Activated CD4-positive, alpha-beta T cell treated with anti-CD3 and anti-CD28 coated beads, Interleukin-2, amount 10 ng/mL, durations not matched to agents 7 days and 5 days (primary cell): ENCODE results near the gene LRRN4. TPM values are rescaled to one million over a fixed set of nuclear protein-coding genes. Genes with fewer than 3 reads are reported as not detected.
"Not testable (repeated sequence)": the region's sequence is repeated elsewhere in the genome, so short reads cannot be mapped to it uniquely, and the experiment has no call there.

Source experiments
- CTCF ChIA-PET: fragments of 350-600 bp; sonication (Branson Sonifier 250); formaldehyde crosslinking; loops from one replicate; lab custom pipeline; 2021; ENCODE audit warnings: antibody characterized with exemption; lab: Charles Lee
- POLR2A ChIA-PET: fragments of 350-600 bp; sonication (Branson Sonifier 250); formaldehyde crosslinking; loops from one replicate; lab custom pipeline; 2021; ENCODE audit warnings: antibody characterized with exemption; lab: Charles Lee
- DNase-seq: peaks from one replicate; pipeline ENCODE4 v3.0.0-alpha.2; 2020
- H3K27ac Mint-ChIP-seq: one replicate; pipeline ENCODE4 v1.8.0; 2021; ENCODE audit warnings: mild to moderate bottlenecking, moderate library complexity, mixed read lengths
- H3K27me3 Mint-ChIP-seq: one replicate; pipeline ENCODE4 v1.8.0; 2021; ENCODE audit warnings: mixed read lengths
- H3K36me3 Mint-ChIP-seq: one replicate; pipeline ENCODE4 v1.8.0; 2021; ENCODE audit warnings: low read depth, mixed read lengths
- H3K4me1 Mint-ChIP-seq: one replicate; pipeline ENCODE4 v1.8.0; 2021; ENCODE audit warnings: mixed read lengths
- H3K4me3 Mint-ChIP-seq: one replicate; pipeline ENCODE4 v1.8.0; 2021; ENCODE audit warnings: mild to moderate bottlenecking, moderate library complexity, mixed read lengths
- H3K9me3 Mint-ChIP-seq: one replicate; pipeline ENCODE4 v1.8.0; 2021; ENCODE audit warnings: mixed read lengths
- total RNA-seq, 2 experiments: library from RNA; stranded (reverse); gene quantifications; one replicate each; pipeline ENCODE4 v1.2.3, GENCODE V29; 2021

Gene LRRN4
- total RNA-seq, 2 experiments from 2014 or later = not detected

- Mint-ChIP-seq H3K9me3 (no peaks in the 10 kb centered on the region), H3K27ac (no peak overlapping the region), H3K36me3 (no peaks in the 10 kb centered on the region), H3K4me1 (peaks cover 8% of the 10 kb centered on the region), H3K4me3 (no peak overlapping the region), H3K27me3 (peaks cover 37% of the 10 kb centered on the region)
- ChIA-PET POLR2A (no interaction called here), CTCF (interaction anchor here (1.3 kb wide), 2 partner anchors 12 to 527 kb away, joined by 3 read pairs; no protein-coding TSS in a partner anchor)
- no peak for DNase-seq
Measured at GRCh38 chr20:6055981-6056569, 2.2 kb upstream of the LRRN4 start.

GRCh38 chr20:6055161-6055783, 1.4 kb upstream of the LRRN4 start:
- H3K36me3 Mint-ChIP-seq = no peaks in the 10 kb centered on the region
- no peak overlapping the region for H3K4me3 Mint-ChIP-seq
- H3K9me3 Mint-ChIP-seq = no peaks in the 10 kb centered on the region
- peaks cover 7% of the 10 kb centered on the region for H3K4me1 Mint-ChIP-seq
- DNase-seq = no peak
- H3K27ac Mint-ChIP-seq = no peak overlapping the region
- POLR2A ChIA-PET = no interaction called here
- CTCF ChIA-PET = interaction anchor here (0.5 kb wide), 1 partner anchor 677 kb away, joined by 3 read pairs; no protein-coding TSS in a partner anchor
- peaks cover 45% of the 10 kb centered on the region for H3K27me3 Mint-ChIP-seq

GRCh38 chr20:6054689-6055051, 810 bp upstream of the LRRN4 start:
- H3K9me3 Mint-ChIP-seq, DNase-seq, CTCF ChIA-PET, H3K36me3 Mint-ChIP-seq, POLR2A ChIA-PET, H3K27ac Mint-ChIP-seq, H3K4me1 Mint-ChIP-seq, H3K4me3 Mint-ChIP-seq: not testable (repeated sequence)
- H3K27me3 Mint-ChIP-seq = peaks cover 47% of the 10 kb centered on the region

- no peaks in the 10 kb centered on the region for H3K9me3 Mint-ChIP-seq
- peaks cover 44% of the 10 kb centered on the region for H3K27me3 Mint-ChIP-seq
- ChIA-PET POLR2A (no interaction called here), CTCF (no interaction called here)
- H3K36me3 Mint-ChIP-seq = no peaks in the 10 kb centered on the region
- H3K4me3 Mint-ChIP-seq = no peak overlapping the region
- H3K27ac Mint-ChIP-seq = no peak overlapping the region
- peaks cover 7% of the 10 kb centered on the region for H3K4me1 Mint-ChIP-seq
- DNase-seq = no peak
Measured at GRCh38 chr20:6053064-6053775, 640 bp downstream of the LRRN4 start.

- H3K27ac Mint-ChIP-seq = no peak overlapping the region
- peaks cover 7% of the 10 kb centered on the region for H3K4me1 Mint-ChIP-seq
- DNase-seq = no peak
- no peaks in the 10 kb centered on the region for H3K36me3 Mint-ChIP-seq
- peaks cover 37% of the 10 kb centered on the region for H3K27me3 Mint-ChIP-seq
- ChIA-PET POLR2A (no interaction called here), CTCF (interaction anchor here (0.8 to 1.3 kb wide), 2 partner anchors 9 to 12 kb away, joined by 3 read pairs; no protein-coding TSS in a partner anchor)
- H3K9me3 Mint-ChIP-seq = no peaks in the 10 kb centered on the region
- H3K4me3 Mint-ChIP-seq = peak overlapping the region; percentile 23
Measured at GRCh38 chr20:6051505-6051904, 2.4 kb downstream of the LRRN4 start.

GRCh38 chr20:6048391-6048790, 5.5 kb downstream of the LRRN4 start:
- Mint-ChIP-seq H3K4me1 (peaks cover 7% of the 10 kb centered on the region), H3K36me3 (no peaks in the 10 kb centered on the region), H3K4me3 (no peak overlapping the region), H3K27me3 (peaks cover 31% of the 10 kb centered on the region), H3K27ac (no peak overlapping the region), H3K9me3 (no peaks in the 10 kb centered on the region)
- CTCF ChIA-PET = no interaction called here
- no peak for DNase-seq
- POLR2A ChIA-PET = no interaction called here

GRCh38 chr20:6046432-6046831, 7.4 kb downstream of the LRRN4 start:
- H3K27ac Mint-ChIP-seq = no peak overlapping the region
- H3K4me3 Mint-ChIP-seq = no peak overlapping the region
- no peak for DNase-seq
- CTCF ChIA-PET = no interaction called here
- no peaks in the 10 kb centered on the region for H3K4me1 Mint-ChIP-seq
- peaks cover 17% of the 10 kb centered on the region for H3K27me3 Mint-ChIP-seq
- POLR2A ChIA-PET = no interaction called here
- no peaks in the 10 kb centered on the region for H3K9me3 Mint-ChIP-seq
- peaks cover 10% of the 10 kb centered on the region for H3K36me3 Mint-ChIP-seq

GRCh38 chr20:6045566-6045965, 8.3 kb downstream of the LRRN4 start:
- Mint-ChIP-seq H3K4me1 (no peaks in the 10 kb centered on the region), H3K27me3 (peaks cover 8% of the 10 kb centered on the region), H3K9me3 (no peaks in the 10 kb centered on the region), H3K36me3 (peaks cover 14% of the 10 kb centered on the region), H3K4me3 (no peak overlapping the region), H3K27ac (no peak overlapping the region)
- ChIA-PET CTCF (no interaction called here), POLR2A (no interaction called here)
- no peak for DNase-seq

GRCh38 chr20:6044115-6044514, 9.7 kb downstream of the LRRN4 start:
- Mint-ChIP-seq H3K36me3 (peaks cover 24% of the 10 kb centered on the region), H3K4me1 (no peaks in the 10 kb centered on the region), H3K27ac (no peak overlapping the region), H3K9me3 (no peaks in the 10 kb centered on the region), H3K27me3 (no peaks in the 10 kb centered on the region), H3K4me3 (no peak overlapping the region)
- DNase-seq = no peak
- ChIA-PET CTCF (interaction anchor here (1.0 to 2.1 kb wide), 3 partner anchors 9 to 516 kb away, joined by 3 to 4 read pairs (median 3); no protein-coding TSS in a partner anchor), POLR2A (no interaction called here)

GRCh38 chr20:6041808-6042265, 12.0 kb downstream of the LRRN4 start:
- no peaks in the 10 kb centered on the region for H3K4me1 Mint-ChIP-seq
- no peaks in the 10 kb centered on the region for H3K27me3 Mint-ChIP-seq
- no peak overlapping the region for H3K4me3 Mint-ChIP-seq
- ChIA-PET CTCF (interaction anchor here (1.4 kb wide), 1 partner anchor 9 kb away, joined by 3 read pairs; no protein-coding TSS in a partner anchor), POLR2A (no interaction called here)
- H3K9me3 Mint-ChIP-seq = no peaks in the 10 kb centered on the region
- peaks cover 32% of the 10 kb centered on the region for H3K36me3 Mint-ChIP-seq
- no peak for DNase-seq
- H3K27ac Mint-ChIP-seq = no peak overlapping the region

GRCh38 chr20:6040958-6041807, 12.7 kb downstream of the LRRN4 start:
- no peaks in the 10 kb centered on the region for H3K27me3 Mint-ChIP-seq
- DNase-seq = no peak
- H3K9me3 Mint-ChIP-seq = no peaks in the 10 kb centered on the region
- peaks cover 35% of the 10 kb centered on the region for H3K36me3 Mint-ChIP-seq
- POLR2A ChIA-PET = no interaction called here
- H3K4me3 Mint-ChIP-seq = no peak overlapping the region
- no peak overlapping the region for H3K27ac Mint-ChIP-seq
- CTCF ChIA-PET = interaction anchor here (1.4 kb wide), 1 partner anchor 10 kb away, joined by 3 read pairs; no protein-coding TSS in a partner anchor
- H3K4me1 Mint-ChIP-seq = no peaks in the 10 kb centered on the region

- Mint-ChIP-seq H3K27me3 (no peaks in the 10 kb centered on the region), H3K4me1 (no peaks in the 10 kb centered on the region), H3K27ac (no peak overlapping the region), H3K4me3 (no peak overlapping the region), H3K9me3 (no peaks in the 10 kb centered on the region), H3K36me3 (peaks cover 35% of the 10 kb centered on the region)
- ChIA-PET POLR2A (no interaction called here), CTCF (no interaction called here)
- no peak for DNase-seq
Measured at GRCh38 chr20:6040540-6040939, 13.3 kb downstream of the LRRN4 start.
